ENCODE data around the gene SERPINB12. TPM values are rescaled to one million over a fixed set of nuclear protein-coding genes. Genes with fewer than 3 reads are reported as not detected.

SERPINB12 gene
- total and polyA plus RNA-seq, 10 of the 15 experiments (the other 5 are each of a cell fraction or from before 2014, with no cell fraction given): not detected

DNA sequence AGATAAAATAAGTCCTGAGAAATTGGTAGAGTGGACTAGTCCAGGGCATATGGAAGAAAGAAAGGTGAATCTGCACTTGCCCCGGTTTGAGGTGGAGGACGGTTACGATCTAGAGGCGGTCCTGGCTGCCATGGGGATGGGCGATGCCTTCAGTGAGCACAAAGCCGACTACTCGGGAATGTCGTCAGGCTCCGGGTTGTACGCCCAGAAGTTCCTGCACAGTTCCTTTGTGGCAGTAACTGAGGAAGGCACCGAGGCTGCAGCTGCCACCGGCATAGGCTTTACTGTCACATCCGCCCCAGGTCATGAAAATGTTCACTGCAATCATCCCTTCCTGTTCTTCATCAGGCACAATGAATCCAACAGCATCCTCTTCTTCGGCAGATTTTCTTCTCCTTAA is 54.8 kb downstream of the SERPINB12 start (continued):
- TF ChIP-seq, protein P1, sequence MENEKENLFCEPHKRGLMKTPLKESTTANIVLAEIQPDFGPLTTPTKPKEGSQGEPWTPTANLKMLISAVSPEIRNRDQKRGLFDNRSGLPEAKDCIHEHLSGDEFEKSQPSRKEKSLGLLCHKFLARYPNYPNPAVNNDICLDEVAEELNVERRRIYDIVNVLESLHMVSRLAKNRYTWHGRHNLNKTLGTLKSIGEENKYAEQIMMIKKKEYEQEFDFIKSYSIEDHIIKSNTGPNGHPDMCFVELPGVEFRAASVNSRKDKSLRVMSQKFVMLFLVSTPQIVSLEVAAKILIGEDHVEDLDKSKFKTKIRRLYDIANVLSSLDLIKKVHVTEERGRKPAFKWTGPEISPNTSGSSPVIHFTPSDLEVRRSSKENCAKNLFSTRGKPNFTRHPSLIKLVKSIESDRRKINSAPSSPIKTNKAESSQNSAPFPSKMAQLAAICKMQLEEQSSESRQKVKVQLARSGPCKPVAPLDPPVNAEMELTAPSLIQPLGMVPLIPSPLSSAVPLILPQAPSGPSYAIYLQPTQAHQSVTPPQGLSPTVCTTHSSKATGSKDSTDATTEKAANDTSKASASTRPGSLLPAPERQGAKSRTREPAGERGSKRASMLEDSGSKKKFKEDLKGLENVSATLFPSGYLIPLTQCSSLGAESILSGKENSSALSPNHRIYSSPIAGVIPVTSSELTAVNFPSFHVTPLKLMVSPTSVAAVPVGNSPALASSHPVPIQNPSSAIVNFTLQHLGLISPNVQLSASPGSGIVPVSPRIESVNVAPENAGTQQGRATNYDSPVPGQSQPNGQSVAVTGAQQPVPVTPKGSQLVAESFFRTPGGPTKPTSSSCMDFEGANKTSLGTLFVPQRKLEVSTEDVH (IDR thresholded peaks at IDR 0.05; ENCODE audit: low read depth, partially characterized antibody): no peak
- no peak for TF ChIP-seq RUNX3 (IDR thresholded peaks at IDR 0.05; ENCODE audit: low read length)
- no peak for TF ChIP-seq NFIC (IDR thresholded peaks at IDR 0.05; ENCODE audit: low read depth, low read length)
- no peak for TF ChIP-seq MEF2A (IDR thresholded peaks at IDR 0.05; ENCODE audit: insufficient read depth, low read depth, low read length)

DNA sequence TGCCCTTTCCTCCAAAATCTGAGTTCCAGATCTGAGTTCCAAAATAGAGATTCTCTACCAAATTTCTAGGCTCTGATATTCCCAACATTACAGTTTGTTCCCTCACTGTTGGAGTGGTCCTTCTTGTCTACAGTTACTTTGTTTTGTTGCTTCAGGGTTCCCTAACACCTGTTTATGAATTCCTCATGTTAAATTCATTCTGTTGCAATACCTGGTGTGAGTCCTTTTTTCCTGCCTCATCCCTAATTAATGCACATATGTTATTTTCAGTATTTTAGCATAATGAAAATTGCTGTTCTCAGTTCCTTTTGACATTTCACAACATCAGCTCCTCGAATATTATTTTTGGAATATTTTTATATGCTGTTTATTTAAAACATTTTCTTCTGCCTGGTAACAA is 61.2 kb downstream of the SERPINB12 start:
- DNase-seq (ENCODE audit: low read depth, low spot score) (no peak), FAIRE-seq (no peak), ATAC-seq (no peak)
- ChIA-PET SMC1A (ENCODE audit: uncharacterized antibody, unreplicated experiment) (interaction anchor here (0.9 to 1.0 kb wide), 3 partner anchors 38 to 85 kb away, joined by 3 read pairs; no protein-coding TSS in a partner anchor), RAD21 (ENCODE audit: unreplicated experiment) (no interaction called here), POLR2A (no interaction called here), CTCF (interaction anchor here (0.5 to 1.3 kb wide), 3 partner anchors 10 to 86 kb away, joined by 3 to 4 read pairs (median 3); no protein-coding TSS in a partner anchor)
- no peak overlapping the region for H3K9ac ChIP-seq (ENCODE audit: control insufficient read depth, insufficient read depth, low read length)
- no peaks in the 10 kb centered on the region for H3K36me3 ChIP-seq (ENCODE audit: control insufficient read depth in 2 of 2, insufficient read depth in 2 of 2, low read length in 1 of 2)
- no peaks in the 10 kb centered on the region for H3K79me2 ChIP-seq (ENCODE audit: control insufficient read depth, insufficient read depth, low read length)
- H3K9me3 ChIP-seq (replicated peaks; ENCODE audit: control insufficient read depth, insufficient read depth, low read length): no peaks in the 10 kb centered on the region
- no peaks in the 10 kb centered on the region for H4K20me1 ChIP-seq (ENCODE audit: control insufficient read depth, insufficient read depth)
- no peak for TF ChIP-seq TCF12 (IDR thresholded peaks at IDR 0.05; ENCODE audit: low read depth, low read length)
- no peak for TF ChIP-seq NFXL1 (IDR thresholded peaks at IDR 0.05; ENCODE audit: borderline replicate concordance)
- TF ChIP-seq MLLT1 (IDR thresholded peaks at IDR 0.05): no peak
- no peak for TF ChIP-seq SKIL (IDR thresholded peaks at IDR 0.05; ENCODE audit: low read depth, poor library complexity, severe bottlenecking)
- no peak for TF ChIP-seq HDAC2 (IDR thresholded peaks at IDR 0.05)
- WGBS (ENCODE audit: insufficient coverage, insufficient replicate concordance, low lambda C conversion rate, missing lambda C conversion rate): 0% methylated on average over 1 of the region's 1 CpG
- H3K4me2 ChIP-seq (ENCODE audit: control insufficient read depth, insufficient read depth): peak overlapping the region; percentile 12; the same call in 1 of the 2 replicates
- no TSS peak for BruUV-seq (replicated peaks)
- peak overlapping the region; percentile 4; the same call in 1 of the 2 replicates for H3K27ac ChIP-seq (ENCODE audit: control insufficient read depth, insufficient read depth)
- peak overlapping the region; percentile 31; the same call in 1 of the 2 replicates for H2AFZ ChIP-seq (ENCODE audit: control insufficient read depth, low read depth, low read length)
- H3K4me1 ChIP-seq (ENCODE audit: control insufficient read depth, insufficient read depth, low read length): peaks cover 9% of the 10 kb centered on the region; the same call in 1 of the 2 replicates
- intact Hi-C loops (cut with micrococcal nuclease; ENCODE audit: unreplicated experiment) (no loop called here), in situ Hi-C loops (cut with MboI) (loop anchor here (10.0 kb wide), 1 partner anchor 59 kb away; the partner anchor contains the start of gene SERPINB12)
- H3K4me3 ChIP-seq: peak overlapping the region; percentile 12; the same call in 1 of the 2 replicates
- no peaks in the 10 kb centered on the region for H3K27me3 ChIP-seq (replicated peaks in 1 of 2; ENCODE audit: control insufficient read depth in 2 of 2, insufficient read depth in 2 of 2, low read length in 1 of 2)

All from GM12878 (cell line).